Fibroblast of lung (primary cell): ENCODE results near the gene CHST9. TPM values are rescaled to one million over a fixed set of nuclear protein-coding genes. Genes with fewer than 3 reads are reported as not detected.

Experiments
- DNase-seq, 2 donors: peaks; one replicate each; pipeline versions ENCODE4 v3.0.0 to v3.0.0-alpha.2; 2010; ENCODE audit warnings: low read depth in 2 of 2
- H2AFZ ChIP-seq: 2 replicates; pipeline ENCODE4 v1.5.1; 2012; ENCODE audit warnings: low read length, control low read depth, inconsistent platforms
- H3K27ac ChIP-seq: 2 replicates; pipeline ENCODE4 v1.5.1; 2011; ENCODE audit warnings: low read length, control low read depth; ENCODE audit not compliant: insufficient read depth
- H3K27me3 ChIP-seq: 2 replicates; pipeline ENCODE4 v1.5.1; 2011; ENCODE audit warnings: mild to moderate bottlenecking, low read length; ENCODE audit not compliant: control insufficient read depth, insufficient read depth
- H3K36me3 ChIP-seq: 2 replicates; pipeline ENCODE4 v1.5.1; 2011; ENCODE audit warnings: low read length; ENCODE audit not compliant: control insufficient read depth, insufficient read depth
- H3K4me1 ChIP-seq: 2 replicates; pipeline ENCODE4 v1.5.1; 2011; ENCODE audit warnings: low read length; ENCODE audit not compliant: control insufficient read depth, insufficient read depth; ENCODE audit errors: extremely low read depth
- H3K4me2 ChIP-seq: 2 replicates; pipeline ENCODE4 v1.5.1; 2011; ENCODE audit warnings: low read length, control low read depth; ENCODE audit not compliant: insufficient read depth; ENCODE audit errors: extremely low read depth
- H3K4me3 ChIP-seq, 4 experiments: fragments of 200-600 bp in 1 of 4; sonication (generic) in 1 of 4; replicated peaks in 1 of 4; 2 replicates each; pipeline ENCODE4 v1.5.1; 2011 to 2016; ENCODE audit warnings: low read length in 4 of 4, low read depth in 3 of 4, mild to moderate bottlenecking in 3 of 4, control low read depth in 2 of 4, inconsistent platforms in 1 of 4, mixed read lengths in 1 of 4; ENCODE audit not compliant: insufficient read depth in 1 of 4; ENCODE audit errors: control extremely low read depth in 1 of 4
- H3K79me2 ChIP-seq: 2 replicates; pipeline ENCODE4 v1.5.1; 2012; ENCODE audit warnings: mild to moderate bottlenecking, low read length, inconsistent platforms; ENCODE audit not compliant: control insufficient read depth, insufficient read depth
- H3K9ac ChIP-seq: 2 replicates; pipeline ENCODE4 v1.5.1; 2011; ENCODE audit warnings: mild to moderate bottlenecking, low read length, control low read depth; ENCODE audit not compliant: insufficient read depth
- H3K9me3 ChIP-seq: 2 replicates; pipeline ENCODE4 v1.5.1; 2012; ENCODE audit warnings: low read depth, low read length; ENCODE audit not compliant: control insufficient read depth, insufficient read depth
- H4K20me1 ChIP-seq: 2 replicates; pipeline ENCODE4 v1.5.1; 2011; ENCODE audit warnings: low read length; ENCODE audit not compliant: control insufficient read depth, insufficient read depth; ENCODE audit errors: extremely low read depth
- EZH2 ChIP-seq: IDR thresholded peaks from 2 replicates; pipeline ENCODE4 v1.5.1; 2012; ENCODE audit warnings: low read length, control low read depth, mild to moderate bottlenecking; ENCODE audit errors: missing control alignments
- polyA plus RNA-seq, 2 donors: library from polyadenylated mRNA; depleted of rRNA in 1 of 2; stranded (reverse) in 1 of 2; unstranded in 1 of 2; fragments of >200 nt; gene quantifications; 2 replicates each; pipeline ENCODE4 v1.2.1, GENCODE V29; 2011 to 2012; ENCODE audit warnings: missing spikeins in 1 of 2
- total RNA-seq: library from RNA; depleted of rRNA; stranded (reverse); fragments of >200 nt; gene quantifications from 2 replicates; pipeline ENCODE4 v1.2.1, GENCODE V29; 2014
- TF ChIP-seq, protein P1 (sequence below), 2 donors: IDR thresholded peaks in 1 of 2; conservative IDR thresholded peaks in 1 of 2; 1 replicate in 1 of 2; 2 replicates in 1 of 2; pipeline ENCODE4 v1.5.1; 2011 to 2012; ENCODE audit warnings: low read length in 2 of 2, control low read depth in 1 of 2, inconsistent platforms in 1 of 2, low read depth in 1 of 2, mild to moderate bottlenecking in 1 of 2

CHST9 gene
- total and polyA plus RNA-seq, 2 donors (not counting 1 experiment from before 2014, with no cell fraction given), result not detected

DNA sequence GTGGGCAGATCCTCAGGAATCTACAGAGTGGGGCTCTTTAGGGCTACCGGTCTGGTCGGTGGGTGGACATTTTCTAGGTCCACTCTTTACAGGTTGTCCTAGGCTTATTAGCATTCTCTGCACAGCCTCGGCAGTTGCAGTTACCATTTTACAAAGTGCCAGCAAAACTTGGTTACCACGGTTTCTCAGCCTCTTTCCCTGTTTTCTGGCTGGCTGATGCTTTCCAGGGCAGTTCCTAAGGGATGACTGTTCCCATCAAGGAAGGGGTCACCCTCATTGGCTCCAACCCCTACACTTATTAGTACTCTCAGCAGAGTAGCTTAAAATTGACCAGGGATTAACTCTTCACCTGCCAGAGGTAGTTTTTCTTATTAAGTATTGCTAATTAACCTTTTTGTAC lies 317.6 kb downstream of the CHST9 start:
- no peaks in the 10 kb centered on the region for H3K4me1 ChIP-seq
- H2AFZ ChIP-seq, result no peak overlapping the region
- no peaks in the 10 kb centered on the region for H3K79me2 ChIP-seq
- H3K36me3 ChIP-seq, result no peaks in the 10 kb centered on the region
- no peaks in the 10 kb centered on the region for H3K27me3 ChIP-seq
- H3K9me3 ChIP-seq, result no peaks in the 10 kb centered on the region
- H3K27ac ChIP-seq, result no peak overlapping the region
- no peak for DNase-seq
- no peaks in the 10 kb centered on the region for H4K20me1 ChIP-seq
- no peak for TF ChIP-seq EZH2
- TF ChIP-seq, protein P1, sequence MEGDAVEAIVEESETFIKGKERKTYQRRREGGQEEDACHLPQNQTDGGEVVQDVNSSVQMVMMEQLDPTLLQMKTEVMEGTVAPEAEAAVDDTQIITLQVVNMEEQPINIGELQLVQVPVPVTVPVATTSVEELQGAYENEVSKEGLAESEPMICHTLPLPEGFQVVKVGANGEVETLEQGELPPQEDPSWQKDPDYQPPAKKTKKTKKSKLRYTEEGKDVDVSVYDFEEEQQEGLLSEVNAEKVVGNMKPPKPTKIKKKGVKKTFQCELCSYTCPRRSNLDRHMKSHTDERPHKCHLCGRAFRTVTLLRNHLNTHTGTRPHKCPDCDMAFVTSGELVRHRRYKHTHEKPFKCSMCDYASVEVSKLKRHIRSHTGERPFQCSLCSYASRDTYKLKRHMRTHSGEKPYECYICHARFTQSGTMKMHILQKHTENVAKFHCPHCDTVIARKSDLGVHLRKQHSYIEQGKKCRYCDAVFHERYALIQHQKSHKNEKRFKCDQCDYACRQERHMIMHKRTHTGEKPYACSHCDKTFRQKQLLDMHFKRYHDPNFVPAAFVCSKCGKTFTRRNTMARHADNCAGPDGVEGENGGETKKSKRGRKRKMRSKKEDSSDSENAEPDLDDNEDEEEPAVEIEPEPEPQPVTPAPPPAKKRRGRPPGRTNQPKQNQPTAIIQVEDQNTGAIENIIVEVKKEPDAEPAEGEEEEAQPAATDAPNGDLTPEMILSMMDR (conservative IDR thresholded peaks at IDR 0.05 in 1 of 2, IDR thresholded peaks at IDR 0.05 in 1 of 2; ENCODE audit: low read depth in 1 of 2, low read length in 2 of 2), result no peak
- no peak overlapping the region for H3K4me2 ChIP-seq
- no peak overlapping the region for H3K4me3 ChIP-seq
- no peak overlapping the region for H3K9ac ChIP-seq

- peak in 1 of 2 donors; percentile 0 for DNase-seq
- H4K20me1 ChIP-seq, result no peaks in the 10 kb centered on the region
- no peaks in the 10 kb centered on the region for H3K4me1 ChIP-seq
- no peak within 1 kb of the TSS for H3K4me3 ChIP-seq
- no peak within 1 kb of the TSS for H3K27ac ChIP-seq
- H3K27me3 ChIP-seq, result no peaks in the 10 kb centered on the region
- H3K79me2 ChIP-seq, result no peaks in the 10 kb centered on the region
- no peak within 1 kb of the TSS for H2AFZ ChIP-seq
- H3K9me3 ChIP-seq, result no peaks in the 10 kb centered on the region
- H3K4me2 ChIP-seq, result no peak within 1 kb of the TSS
- H3K36me3 ChIP-seq, result no peaks in the 10 kb centered on the region
- H3K9ac ChIP-seq, result no peak within 1 kb of the TSS
- TF ChIP-seq, protein P1 (conservative IDR thresholded peaks at IDR 0.05 in 1 of 2, IDR thresholded peaks at IDR 0.05 in 1 of 2; ENCODE audit: low read depth in 1 of 2, low read length in 2 of 2), result no peak
- no peak for TF ChIP-seq EZH2
Measured at GRCh38 chr18:26865557-26865956, 319.6 kb downstream of the CHST9 start, which contains the start of gene AQP4. TSS of gene AQP4 (minus strand) at chr18:26865707. CDS start at chr18:26865689, 18 bp downstream.

GRCh38 chr18:26864658-26865057 lies 320.4 kb downstream of the CHST9 start:
- Histone ChIP-seq H3K27ac (no peak overlapping the region), H3K9ac (no peak overlapping the region), H3K79me2 (no peaks in the 10 kb centered on the region), H3K4me3 (no peak overlapping the region), H2AFZ (no peak overlapping the region), H3K4me1 (no peaks in the 10 kb centered on the region), H3K36me3 (no peaks in the 10 kb centered on the region), H3K4me2 (no peak overlapping the region), H3K27me3 (no peaks in the 10 kb centered on the region), H4K20me1 (no peaks in the 10 kb centered on the region), H3K9me3 (no peaks in the 10 kb centered on the region)
- TF ChIP-seq, protein P1 (conservative IDR thresholded peaks at IDR 0.05 in 1 of 2, IDR thresholded peaks at IDR 0.05 in 1 of 2; ENCODE audit: low read depth in 1 of 2, low read length in 2 of 2), result no peak
- no peak for TF ChIP-seq EZH2
- no peak for DNase-seq
